Measurements from ENCODE around the gene ATRNL1.

The ATRNL1 gene

GRCh38 chr10:115921795-115922194 is 828.6 kb downstream of the ATRNL1 start:
- no peak overlapping the region for H3K4me3 ChIP-seq (replicated peaks; ENCODE audit: low read depth, low read length)
- no peak for DNase-seq (ENCODE audit: low read depth)
- no peak for TF ChIP-seq CTCF (IDR thresholded peaks at IDR 0.05; ENCODE audit: low read length, missing control alignments)

GRCh38 chr10:115931309-115931708 is 838.1 kb downstream of the ATRNL1 start:
- no peak for TF ChIP-seq CTCF (IDR thresholded peaks at IDR 0.05; ENCODE audit: low read length, missing control alignments)
- DNase-seq (ENCODE audit: low read depth), result no peak
- no peak overlapping the region for H3K4me3 ChIP-seq (replicated peaks; ENCODE audit: low read depth, low read length)

GRCh38 chr10:115932099-115932498 is 838.9 kb downstream of the ATRNL1 start:
- TF ChIP-seq CTCF (IDR thresholded peaks at IDR 0.05; ENCODE audit: low read length, missing control alignments), result no peak
- no peak for DNase-seq (ENCODE audit: low read depth)

GRCh38 chr10:115933098-115933497 is 839.9 kb downstream of the ATRNL1 start:
- DNase-seq (ENCODE audit: low read depth), result no peak
- no peak for TF ChIP-seq CTCF (IDR thresholded peaks at IDR 0.05; ENCODE audit: low read length, missing control alignments)
- H3K4me3 ChIP-seq (replicated peaks; ENCODE audit: low read depth, low read length), result no peak overlapping the region

More at GRCh38 chr10:115932099-115932498, 838.9 kb downstream of the ATRNL1 start:
- H3K4me3 ChIP-seq (replicated peaks; ENCODE audit: low read depth, low read length), result no peak overlapping the region

DNA sequence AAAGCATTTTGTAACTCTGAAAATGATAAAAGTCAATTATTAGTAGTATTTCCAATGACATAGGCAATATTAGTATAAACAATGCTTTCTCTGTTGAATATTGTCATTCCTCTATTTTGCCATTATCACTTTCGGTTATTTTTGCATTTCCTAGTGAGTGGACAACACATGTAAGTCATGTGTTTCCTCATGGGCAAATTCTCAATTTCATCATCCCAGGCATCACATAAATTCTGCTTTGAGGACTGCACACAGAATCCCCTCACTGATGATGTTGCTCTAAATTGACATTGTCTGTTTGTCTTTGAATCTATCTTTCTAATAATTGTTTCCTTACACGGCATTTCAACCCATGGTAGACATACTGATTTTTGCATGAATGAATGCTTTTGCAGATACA is 842.6 kb downstream of the ATRNL1 start:
- TF ChIP-seq CTCF (IDR thresholded peaks at IDR 0.05; ENCODE audit: low read length, missing control alignments), result no peak
- no peak for DNase-seq (ENCODE audit: low read depth)
- no peak overlapping the region for H3K4me3 ChIP-seq (replicated peaks; ENCODE audit: low read depth, low read length)

GRCh38 chr10:115936926-115937767 is 844.0 kb downstream of the ATRNL1 start:
- DNase-seq (ENCODE audit: low read depth), result peak; percentile 50
- TF ChIP-seq CTCF (IDR thresholded peaks at IDR 0.05; ENCODE audit: low read length, missing control alignments), result no peak
- H3K4me3 ChIP-seq (replicated peaks; ENCODE audit: low read depth, low read length), result no peak overlapping the region

DNA sequence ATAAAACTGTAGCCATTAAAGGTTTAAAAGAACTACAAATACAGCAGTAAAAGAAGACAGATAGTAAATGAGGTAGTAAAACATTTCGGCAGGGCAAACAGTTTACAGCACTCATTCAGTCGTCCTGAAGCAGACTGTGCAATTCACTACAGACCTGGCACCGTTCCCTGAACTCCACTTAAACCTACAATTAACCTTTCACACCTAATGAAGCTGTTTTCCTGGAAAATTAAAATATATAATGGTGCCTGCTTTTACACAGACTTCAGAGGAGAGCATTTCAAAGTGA is 844.5 kb downstream of the ATRNL1 start:
- H3K4me3 ChIP-seq (replicated peaks; ENCODE audit: low read depth, low read length), result no peak overlapping the region
- no peak for DNase-seq (ENCODE audit: low read depth)
- no peak for TF ChIP-seq CTCF (IDR thresholded peaks at IDR 0.05; ENCODE audit: low read length, missing control alignments)

All from fibroblast of pulmonary artery (primary cell).